HFFc6 (cell line): ENCODE measurements around the gene LOXL3. TPM values are rescaled to one million over a fixed set of nuclear protein-coding genes. Genes with fewer than 3 reads are reported as not detected.
A peak's percentile ranks its signal among the peaks of the same experiment; 100 is the strongest.

Experiments used
- DNase-seq: peaks from one replicate; pipeline ENCODE4 v3.0.0-alpha.2; 2018
- H3K27ac Mint-ChIP-seq: 2 replicates; pipeline ENCODE4 v1.8.0; 2020; ENCODE audit warnings: mild to moderate bottlenecking, mixed read lengths
- H3K27me3 Mint-ChIP-seq: 2 replicates; pipeline ENCODE4 v1.8.0; 2021; ENCODE audit warnings: mild to moderate bottlenecking, moderate library complexity, mixed read lengths; ENCODE audit not compliant: insufficient read depth
- H3K36me3 Mint-ChIP-seq: 2 replicates; pipeline ENCODE4 v1.8.0; 2021; ENCODE audit warnings: low read depth, mixed read lengths
- H3K4me1 Mint-ChIP-seq: 2 replicates; pipeline ENCODE4 v1.8.0; 2020; ENCODE audit warnings: low read depth, mixed read lengths
- H3K4me3 Mint-ChIP-seq: 2 replicates; pipeline ENCODE4 v1.8.0; 2020; ENCODE audit warnings: mild to moderate bottlenecking, moderate library complexity, mixed read lengths
- H3K9me3 Mint-ChIP-seq: 2 replicates; pipeline ENCODE4 v1.8.0; 2020; ENCODE audit warnings: mild to moderate bottlenecking, mixed read lengths
- CTCF ChIP-seq: fragments of 200-600 bp; sonication (generic); IDR thresholded peaks from 2 replicates; pipeline ENCODE4 v1.5.0; 2021; ENCODE audit warnings: antibody characterized with exemption, mild to moderate bottlenecking
- long read RNA-seq: library from polyadenylated mRNA; unstranded; transcript quantifications from one replicate; pipeline ENCODE4 v2.0.0, GENCODE V29; 2019
- total RNA-seq, 6 experiments: library from RNA; stranded (reverse); fragmentation: NEBNext Ultra II Directional; extraction: Animal tissue kit (Norgen Biotek cat#: 25700); gene quantifications; 2 replicates in 1 of 6; 3 replicates in 5 of 6; pipeline ENCODE4 v1.2.3, GENCODE V29; 2021

Gene LOXL3
- 10 to 100 TPM; 59.4 to 76.5 (median 64.1) TPM for total RNA-seq
- long read RNA-seq, transcript LOXL3-201 (14 exons, 3,502 nt): minor isoform, 35 of 116 reads
- long read RNA-seq, transcript LOXL3-202 (12 exons, 2,398 nt): major isoform, 36 of 116 reads
- long read RNA-seq, partial matches to known transcripts: 24 of 116 reads
- long read RNA-seq, other reads (novel, unspliced or antisense): 21 of 116 reads

GRCh38 chr2:74553892-74554819, at the start of gene LOXL3, which contains the start of gene DOK1:
TSS of gene LOXL3 (minus strand) at chr2:74553942. CDS start at chr2:74552634, 1,308 bp downstream.
TSS of gene DOK1 (plus strand) at chr2:74554720. CDS start at chr2:74554755, 35 bp downstream.
- TF ChIP-seq CTCF: no peak
- H3K4me3 Mint-ChIP-seq: peak within 1 kb of the TSS; percentile 91
- no peaks in the 10 kb centered on the region for H3K9me3 Mint-ChIP-seq
- peaks cover 36% of the 10 kb centered on the region for H3K4me1 Mint-ChIP-seq
- DNase-seq: peak; percentile 86
- peak within 1 kb of the TSS; percentile 84 for H3K27ac Mint-ChIP-seq
- H3K27me3 Mint-ChIP-seq: peaks cover 7% of the 10 kb centered on the region
- H3K36me3 Mint-ChIP-seq: peaks cover 13% of the 10 kb centered on the region

- H3K36me3 Mint-ChIP-seq: no peaks in the 10 kb centered on the region
- H3K4me3 Mint-ChIP-seq: no peak overlapping the region
- H3K27ac Mint-ChIP-seq: no peak overlapping the region
- peak; percentile 70 for DNase-seq
- no peak for TF ChIP-seq CTCF
- H3K9me3 Mint-ChIP-seq: no peaks in the 10 kb centered on the region
- H3K4me1 Mint-ChIP-seq: peaks cover 14% of the 10 kb centered on the region
- peaks cover 18% of the 10 kb centered on the region for H3K27me3 Mint-ChIP-seq
Measured at GRCh38 chr2:74602586-74603281, 49.0 kb upstream of the LOXL3 start.

GRCh38 chr2:74599676-74600075, 45.9 kb upstream of the LOXL3 start:
- Mint-ChIP-seq H3K27ac (no peak overlapping the region), H3K9me3 (no peaks in the 10 kb centered on the region), H3K27me3 (peaks cover 18% of the 10 kb centered on the region; the same call in 1 of the 2 replicates), H3K4me3 (no peak overlapping the region), H3K36me3 (no peaks in the 10 kb centered on the region), H3K4me1 (peaks cover 14% of the 10 kb centered on the region)
- no peak for DNase-seq
- TF ChIP-seq CTCF: no peak

- H3K27ac Mint-ChIP-seq: no peak overlapping the region
- H3K9me3 Mint-ChIP-seq: no peaks in the 10 kb centered on the region
- no peaks in the 10 kb centered on the region for H3K36me3 Mint-ChIP-seq
- no peak for DNase-seq
- TF ChIP-seq CTCF: no peak
- H3K27me3 Mint-ChIP-seq: peaks cover 11% of the 10 kb centered on the region
- H3K4me1 Mint-ChIP-seq: peaks cover 14% of the 10 kb centered on the region
- H3K4me3 Mint-ChIP-seq: no peak overlapping the region
Measured at GRCh38 chr2:74597410-74597809, 43.7 kb upstream of the LOXL3 start.

- Mint-ChIP-seq H3K4me1 (peaks cover 11% of the 10 kb centered on the region), H3K4me3 (no peak overlapping the region)
Measured at GRCh38 chr2:74596584-74596983, 42.8 kb upstream of the LOXL3 start.

More at GRCh38 chr2:74596584-74596983, 42.8 kb upstream of the LOXL3 start:
- Mint-ChIP-seq H3K9me3 (no peaks in the 10 kb centered on the region), H3K27ac (no peak overlapping the region), H3K27me3 (peaks cover 11% of the 10 kb centered on the region), H3K36me3 (no peaks in the 10 kb centered on the region)
- no peak for TF ChIP-seq CTCF
- DNase-seq: no peak
